ENCODE data around the gene ADNP. TPM values are rescaled to one million over a fixed set of nuclear protein-coding genes. Genes with fewer than 3 reads are reported as not detected.
A peak's percentile ranks its signal among the peaks of the same experiment; 100 is the strongest.

ADNP gene
- total and polyA plus RNA-seq, 2 of the 4 experiments (the other 2 are of a cell fraction), result 23.3 to 24.8 TPM

GRCh38 chr20:50931306-50932015 lies at the start of gene ADNP (continued):
- no peak for TF ChIP-seq ELK1 (IDR thresholded peaks at IDR 0.05; ENCODE audit: borderline replicate concordance, low read depth, low read length)
- no peak for TF ChIP-seq MAFK (IDR thresholded peaks at IDR 0.05; ENCODE audit: low read depth, low read length)
- peak; percentile 37; the same call in 1 of the 2 replicates for TF ChIP-seq RAD21 (IDR thresholded peaks at IDR 0.05; ENCODE audit: low read length)

Measured in IMR-90 (cell line).